Mucosa of descending colon (tissue), 3 donors: Measurements from ENCODE around the gene UGT1A10. TPM values are rescaled to one million over a fixed set of nuclear protein-coding genes. Genes with fewer than 3 reads are reported as not detected.
"Not testable (repeated sequence)": the region's sequence is repeated elsewhere in the genome, so short reads cannot be mapped to it uniquely, and the experiment has no call there.

Source experiments
- ATAC-seq: fragments of 200-7000 bp; cut with Tn5 transposase; one replicate; pipeline ENCODE4 v1.9.1; 2020; ENCODE audit warnings: mild to moderate bottlenecking, moderate library complexity
- DNase-seq, 3 donors: peaks; one replicate each; pipeline ENCODE4 v3.0.0-alpha.2; 2020
- H3K36me3 ChIP-seq: fragments of 200-600 bp; one replicate; pipeline ENCODE4 v1.8.0; 2021; ENCODE audit warnings: low read depth, mild to moderate bottlenecking
- H3K4me1 ChIP-seq: fragments of 200-600 bp; one replicate; pipeline ENCODE4 v1.8.0; 2021; ENCODE audit warnings: low read depth, mild to moderate bottlenecking
- H3K4me3 ChIP-seq: fragments of 200-600 bp; one replicate; pipeline ENCODE4 v1.8.0; 2021; ENCODE audit warnings: mild to moderate bottlenecking
- H3K9me3 ChIP-seq: fragments of 200-600 bp; one replicate; pipeline ENCODE4 v1.8.0; 2021; ENCODE audit warnings: mild to moderate bottlenecking
- intact Hi-C, 2 donors: fragments of 100-400 bp; cut with DNase I in 1 of 2; cut with micrococcal nuclease in 1 of 2; formaldehyde crosslinking; loops; one replicate each; pipeline versions ENCODE4 v1.11.0 to v1.11.1; 2022; cut with DNase I, micrococcal nuclease
- total RNA-seq, 3 donors: library from RNA; stranded (reverse); fragmentation: NEBNext Ultra II Directional in 2 of 3; extraction: Animal tissue kit (Norgen Biotek cat#: 25700) in 2 of 3; gene quantifications; one replicate each; pipeline versions ENCODE4 v1.2.1 to v1.2.4, GENCODE V29; 2021 to 2023
- TF ChIP-seq, protein P1 (sequence below): fragments of 200-600 bp; IDR thresholded peaks from one replicate; pipeline ENCODE4 v1.8.0; 2022; ENCODE audit warnings: antibody characterized with exemption, mild to moderate bottlenecking
- donor health status: DM: no; HTN: no; CAD: no; lungs with moderate emphysema.
- donor health status: DM: no; HTN: no; CAD: no.
- donor health status: DM: no; HTN: yes; CAD: no.

Gene UGT1A10
- total RNA-seq, 3 donors from 2014 or later: 42.0 to 116 (median 43.9) TPM

DNA sequence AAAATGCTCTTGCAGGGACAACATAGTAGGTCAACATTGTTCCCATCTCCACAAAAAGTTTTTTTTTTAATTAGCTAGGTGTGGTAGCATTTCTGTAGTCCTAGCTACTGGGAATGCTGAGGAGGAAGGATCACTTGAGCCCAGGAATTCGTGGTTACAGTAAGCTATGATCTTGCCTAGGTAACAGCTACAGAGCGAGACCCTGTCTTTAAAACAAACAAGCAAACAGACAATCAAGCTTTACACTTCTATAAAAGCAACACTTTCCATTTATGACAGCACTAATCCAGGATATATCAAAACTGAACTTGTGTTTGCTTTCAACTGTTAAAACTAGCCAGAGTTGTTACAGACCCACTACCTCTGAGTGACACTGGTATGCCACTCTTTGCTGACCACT lies 104.6 kb downstream of the UGT1A10 start:
- peaks cover 8% of the 10 kb centered on the region for H3K4me1 ChIP-seq
- H3K9me3 ChIP-seq: no peaks in the 10 kb centered on the region
- DNase-seq: no peak
- TF ChIP-seq, protein P1, sequence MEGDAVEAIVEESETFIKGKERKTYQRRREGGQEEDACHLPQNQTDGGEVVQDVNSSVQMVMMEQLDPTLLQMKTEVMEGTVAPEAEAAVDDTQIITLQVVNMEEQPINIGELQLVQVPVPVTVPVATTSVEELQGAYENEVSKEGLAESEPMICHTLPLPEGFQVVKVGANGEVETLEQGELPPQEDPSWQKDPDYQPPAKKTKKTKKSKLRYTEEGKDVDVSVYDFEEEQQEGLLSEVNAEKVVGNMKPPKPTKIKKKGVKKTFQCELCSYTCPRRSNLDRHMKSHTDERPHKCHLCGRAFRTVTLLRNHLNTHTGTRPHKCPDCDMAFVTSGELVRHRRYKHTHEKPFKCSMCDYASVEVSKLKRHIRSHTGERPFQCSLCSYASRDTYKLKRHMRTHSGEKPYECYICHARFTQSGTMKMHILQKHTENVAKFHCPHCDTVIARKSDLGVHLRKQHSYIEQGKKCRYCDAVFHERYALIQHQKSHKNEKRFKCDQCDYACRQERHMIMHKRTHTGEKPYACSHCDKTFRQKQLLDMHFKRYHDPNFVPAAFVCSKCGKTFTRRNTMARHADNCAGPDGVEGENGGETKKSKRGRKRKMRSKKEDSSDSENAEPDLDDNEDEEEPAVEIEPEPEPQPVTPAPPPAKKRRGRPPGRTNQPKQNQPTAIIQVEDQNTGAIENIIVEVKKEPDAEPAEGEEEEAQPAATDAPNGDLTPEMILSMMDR: no peak
- H3K36me3 ChIP-seq: no peaks in the 10 kb centered on the region
- ATAC-seq: peak; percentile 44
- intact Hi-C loops: no loop called here
- H3K4me3 ChIP-seq: no peak overlapping the region

GRCh38 chr2:233743464-233744259 lies 107.4 kb downstream of the UGT1A10 start:
- intact Hi-C loops: no loop called here
- no peaks in the 10 kb centered on the region for H3K9me3 ChIP-seq
- ATAC-seq: no peak

DNA sequence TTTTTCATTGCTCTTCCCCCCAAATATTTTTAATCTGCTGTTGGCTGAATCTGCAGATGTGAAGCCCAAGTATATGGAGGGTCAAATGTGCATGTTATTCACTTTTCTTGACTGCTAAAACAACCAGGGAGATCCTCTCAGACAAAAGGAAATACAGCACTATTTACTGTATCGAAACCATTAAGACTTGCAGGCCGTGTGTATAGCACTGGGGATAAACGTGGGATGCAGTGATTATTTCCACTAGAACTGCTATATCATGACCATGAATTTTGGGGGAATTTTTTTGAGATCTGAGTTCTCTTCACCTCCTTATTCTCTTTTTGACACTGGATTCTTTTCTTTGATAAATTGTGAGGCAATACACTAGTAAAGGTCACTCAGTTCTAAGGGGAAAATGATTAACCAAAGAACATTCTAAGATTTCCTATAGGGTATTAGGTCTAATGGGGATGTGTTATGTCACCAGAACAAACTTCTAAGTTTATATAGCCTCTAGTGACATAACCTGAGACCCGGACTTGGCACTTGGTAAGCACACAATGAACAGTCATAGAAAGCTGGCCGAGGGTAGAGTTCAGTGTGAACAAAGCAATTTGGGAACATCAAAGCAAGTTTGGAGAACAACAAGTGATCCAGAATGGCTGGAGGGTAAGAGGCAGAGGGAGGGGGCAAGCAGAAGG lies 109.0 kb downstream of the UGT1A10 start:
- TF ChIP-seq, protein P1: no peak
- Histone ChIP-seq H3K9me3 (no peaks in the 10 kb centered on the region), H3K4me1 (no peaks in the 10 kb centered on the region), H3K4me3 (no peak overlapping the region), H3K36me3 (no peaks in the 10 kb centered on the region)
- no peak for DNase-seq
- ATAC-seq: peak; percentile 54
- intact Hi-C loops: no loop called here

More at GRCh38 chr2:233743464-233744259, 107.4 kb downstream of the UGT1A10 start:
- Histone ChIP-seq H3K4me3 (no peak overlapping the region), H3K4me1 (no peaks in the 10 kb centered on the region), H3K36me3 (no peaks in the 10 kb centered on the region)
- TF ChIP-seq, protein P1: no peak
- peak in 1 of 3 donors; percentile 51 for DNase-seq

- DNase-seq, H3K4me3 ChIP-seq, ATAC-seq, intact Hi-C loops, H3K4me1 ChIP-seq, H3K36me3 ChIP-seq, H3K9me3 ChIP-seq: not testable (repeated sequence)
These were observed 109.6 kb downstream of the UGT1A10 start for GRCh38 chr2:233745838-233746237.

DNA sequence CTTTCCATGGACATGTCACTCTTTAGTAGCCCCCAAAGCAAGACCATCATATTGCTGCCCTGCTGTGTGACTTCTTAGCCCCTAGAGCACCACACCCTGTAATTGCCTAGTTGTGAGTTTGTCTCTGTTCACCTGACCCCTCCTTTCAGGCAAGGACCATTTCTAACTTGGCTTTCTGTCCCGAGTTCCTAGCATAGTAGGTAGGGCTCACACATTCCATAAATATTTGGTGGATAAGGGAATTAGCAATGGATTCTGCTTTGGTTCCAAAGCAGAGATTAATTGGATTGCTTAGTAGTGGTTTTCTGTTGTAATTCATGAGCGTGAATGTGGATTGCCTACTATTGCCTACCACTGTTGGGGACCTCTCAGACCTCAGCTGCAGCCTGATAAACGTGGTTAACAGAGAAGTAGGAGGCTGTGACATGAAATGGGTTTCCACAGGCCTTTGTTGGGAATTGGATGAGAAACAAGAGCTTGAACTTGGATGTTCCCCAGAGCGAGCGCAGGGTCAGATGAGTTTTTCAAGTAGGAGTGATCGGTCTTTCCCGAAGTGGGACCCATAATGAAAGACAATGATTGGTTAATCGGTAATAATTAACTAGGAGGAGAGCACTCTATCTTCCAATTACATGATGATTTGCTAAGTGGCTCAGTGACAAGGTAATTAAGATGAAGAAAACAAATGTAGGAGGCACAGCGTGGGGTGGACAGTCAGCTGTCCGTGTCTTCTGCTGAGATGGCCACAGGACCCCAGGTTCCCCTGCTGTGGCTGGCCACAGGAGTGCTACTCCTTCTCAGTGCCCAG lies 110.4 kb downstream of the UGT1A10 start:
- TF ChIP-seq, protein P1: no peak
- intact Hi-C loops: no loop called here
- Histone ChIP-seq H3K9me3 (peaks cover 8% of the 10 kb centered on the region), H3K4me3 (no peak overlapping the region), H3K4me1 (no peaks in the 10 kb centered on the region), H3K36me3 (no peaks in the 10 kb centered on the region)
- DNase-seq (no peak), ATAC-seq (no peak)

DNA sequence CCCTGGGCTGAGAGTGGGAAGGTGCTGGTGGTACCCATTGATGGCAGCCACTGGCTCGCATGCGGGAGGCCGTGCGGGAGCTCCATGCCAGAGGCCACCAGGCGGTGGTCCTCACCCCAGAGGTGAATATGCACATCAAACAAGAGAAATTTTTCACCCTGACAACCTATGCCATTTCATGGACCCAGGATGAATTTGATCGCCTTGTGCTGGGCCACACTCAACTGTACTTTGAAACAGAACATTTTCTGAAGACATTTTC lies 111.0 kb downstream of the UGT1A10 start:
- Histone ChIP-seq H3K36me3 (no peaks in the 10 kb centered on the region), H3K9me3 (peaks cover 8% of the 10 kb centered on the region), H3K4me1 (no peaks in the 10 kb centered on the region), H3K4me3 (no peak overlapping the region)
- intact Hi-C loops: no loop called here
- ATAC-seq (no peak), DNase-seq (no peak)
- TF ChIP-seq, protein P1: no peak

GRCh38 chr2:233750689-233751088 lies 114.4 kb downstream of the UGT1A10 start:
- H3K4me1 ChIP-seq, DNase-seq, H3K4me3 ChIP-seq, H3K9me3 ChIP-seq, H3K36me3 ChIP-seq, ATAC-seq, intact Hi-C loops: not testable (repeated sequence)

DNA sequence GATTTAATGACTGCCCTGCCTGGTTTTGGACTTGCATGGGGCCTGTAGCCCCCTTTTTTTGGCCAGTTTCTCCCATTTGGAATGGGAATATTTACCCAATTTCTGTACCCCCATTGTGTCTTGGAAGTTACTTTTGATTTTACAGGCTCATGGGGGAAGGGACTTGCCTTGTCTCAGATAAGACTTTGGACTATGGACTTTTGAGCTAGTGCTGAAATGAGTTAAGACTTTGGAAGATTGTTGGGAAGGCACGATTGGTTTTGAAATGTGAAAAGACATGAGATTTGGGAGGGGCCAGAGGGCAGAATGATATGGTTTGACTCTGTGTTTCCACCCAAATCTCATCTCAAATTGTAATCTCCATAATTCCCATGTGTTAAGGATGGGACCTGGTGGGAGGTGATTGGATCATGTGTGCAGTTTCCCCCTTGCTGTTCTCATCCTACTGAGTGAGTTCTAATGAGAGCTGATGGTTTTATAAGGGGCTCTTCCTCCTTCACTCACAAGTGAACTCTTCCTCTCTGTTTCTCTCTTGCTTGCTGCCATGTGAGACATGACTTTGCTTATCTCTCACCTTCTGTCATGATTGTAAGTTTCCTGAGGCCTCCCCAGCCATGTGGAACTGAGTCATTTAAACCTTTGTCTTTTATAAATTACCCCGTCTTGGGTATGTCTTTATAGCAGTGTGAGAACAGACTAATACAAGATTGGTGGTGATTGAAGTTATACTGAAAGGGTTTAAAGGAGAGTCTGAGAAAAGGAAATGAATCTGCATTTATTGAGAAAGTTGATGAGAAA lies 115.2 kb downstream of the UGT1A10 start:
- H3K4me1 ChIP-seq, H3K4me3 ChIP-seq, intact Hi-C loops, H3K36me3 ChIP-seq, DNase-seq, H3K9me3 ChIP-seq: not testable (repeated sequence)
- peak; percentile 65 for ATAC-seq
